HT-29 (cell line): Measurements from ENCODE around the gene OR4P4. TPM values are rescaled to one million over a fixed set of nuclear protein-coding genes. Genes with fewer than 3 reads are reported as not detected.

Experiments used
- DNase-seq: peaks from one replicate; pipeline ENCODE4 v3.0.0-alpha.2; 2015; ENCODE audit warnings: low spot score
- total RNA-seq: library from RNA; depleted of rRNA; stranded (reverse); fragments of >200 nt; shearing (Covaris generic); gene quantifications from 2 replicates; pipeline ENCODE4 v1.2.3, GENCODE V29; 2014; rRNA removed

Gene OR4P4
- total RNA-seq = not detected in 2 replicates

GRCh38 chr11:55634813-55635212 is at the start of gene OR4P4:
Gene OR4P4 (plus strand): TSS chr11:55635113.
- DNase-seq = no peak

DNA sequence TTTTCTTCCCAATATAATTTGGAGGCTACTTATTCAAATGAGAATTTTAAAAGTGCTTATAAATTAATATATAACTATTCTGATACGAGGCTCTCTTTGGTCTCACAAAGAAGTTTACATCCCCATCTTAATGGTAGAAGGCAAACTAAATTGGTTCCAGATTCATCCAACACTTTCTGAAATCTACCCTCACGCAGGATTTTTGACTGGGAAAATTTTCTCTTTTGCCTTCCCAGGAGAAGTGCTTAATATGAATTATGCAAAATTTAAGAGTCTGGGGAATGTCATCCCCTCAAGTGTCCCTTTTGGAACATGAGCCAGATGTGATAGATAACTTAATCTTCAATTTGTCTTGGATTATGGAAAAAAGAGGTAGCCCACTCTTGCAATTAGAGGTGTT is 27.4 kb upstream of the OR4P4 start, which contains the start of gene OR4C11:
TSS of gene OR4C11 (minus strand) at position 101 of the 400 bp plus-strand sequence. CDS start 3,272 bp downstream, outside the sequence.
- no peak for DNase-seq

GRCh38 chr11:55624531-55624930 is 10.4 kb upstream of the OR4P4 start:
- DNase-seq = no peak

- no peak for DNase-seq
Measured at GRCh38 chr11:55648027-55648426, 13.1 kb downstream of the OR4P4 start, which contains the start of gene OR4S2. Gene OR4S2 (plus strand): TSS chr11:55648327. CDS start chr11:55650904, 2,577 bp downstream.

DNA sequence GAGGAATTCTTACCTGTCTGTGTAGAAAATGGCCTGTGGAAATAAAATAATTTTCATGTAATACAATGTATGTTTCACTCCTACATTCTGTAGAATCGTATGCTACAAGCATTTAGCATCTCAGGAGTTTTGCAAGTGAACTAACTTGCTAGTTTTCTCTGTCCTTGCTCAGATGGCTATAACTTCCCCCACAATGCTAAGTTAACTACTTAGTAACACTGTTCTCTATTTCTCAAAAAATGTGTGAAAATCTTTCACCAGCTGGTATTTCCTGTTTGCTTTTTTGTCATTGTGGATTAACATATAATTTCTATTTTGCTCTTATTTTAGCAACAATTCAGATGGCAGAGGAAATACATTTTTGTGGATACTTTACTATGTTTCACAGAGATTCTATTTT is 17.6 kb downstream of the OR4P4 start:
- DNase-seq = no peak

GRCh38 chr11:55655096-55655495 is 20.2 kb downstream of the OR4P4 start:
- DNase-seq = no peak

- DNase-seq = no peak
Measured at GRCh38 chr11:55658031-55658573, 23.2 kb downstream of the OR4P4 start.

- no peak for DNase-seq
Measured at GRCh38 chr11:55658608-55659007, 23.7 kb downstream of the OR4P4 start.

DNA sequence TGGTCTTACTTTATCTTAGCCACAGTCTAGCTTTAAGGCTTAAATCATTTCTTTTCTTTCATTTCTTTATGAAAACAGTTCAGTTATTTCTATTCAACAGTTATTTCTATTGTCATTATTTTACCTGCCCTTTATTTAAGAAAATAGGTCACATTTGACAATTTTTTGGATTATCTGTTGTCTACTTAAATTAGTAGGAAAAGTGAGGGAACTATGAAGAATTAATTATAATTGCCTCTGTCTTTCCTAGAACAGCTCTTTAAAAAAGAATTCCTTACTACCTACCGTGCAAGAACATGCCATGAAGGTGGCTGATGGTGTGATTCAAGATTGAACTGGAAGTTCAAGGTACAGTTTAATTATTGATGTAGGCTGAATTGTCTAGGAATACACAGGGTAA is 27.0 kb downstream of the OR4P4 start, which contains the start of gene OR4C6:
TSS of gene OR4C6 (plus strand) at position 301 of the 400 bp plus-strand sequence. CDS start 2,966 bp downstream, outside the sequence.
- no peak for DNase-seq

DNA sequence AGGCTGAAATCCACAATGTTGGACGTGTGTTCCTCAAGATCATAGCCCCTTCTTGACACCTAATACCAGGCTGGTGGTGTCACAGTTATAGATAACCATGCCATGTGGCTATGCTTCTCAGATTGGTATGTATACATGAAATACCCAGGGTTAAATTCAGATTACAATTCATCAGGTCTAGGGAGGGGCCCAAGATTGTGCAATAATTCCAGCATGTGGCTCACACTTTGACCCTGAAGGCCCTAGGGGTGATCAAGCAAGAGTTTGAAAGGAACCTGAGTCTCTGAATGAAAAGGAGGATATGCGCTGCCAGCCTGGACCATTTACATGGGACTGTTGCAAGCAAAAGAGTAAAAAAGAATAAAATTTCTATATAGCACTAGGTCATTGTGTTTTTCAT is 34.5 kb downstream of the OR4P4 start:
- DNase-seq = no peak

- DNase-seq = no peak
Measured at GRCh38 chr11:55673860-55674259, 38.9 kb downstream of the OR4P4 start.

Other genes with a start within 250 kb of the OR4P4 start
- not detected in 2 replicates for gene OR4C15, start 80.6 kb upstream of the OR4P4 start, total RNA-seq
- not detected in 2 replicates for gene OR4C16, start 63.0 kb upstream of the OR4P4 start, total RNA-seq
- gene OR4C11, start 27.5 kb upstream of the OR4P4 start, total RNA-seq = not detected in 2 replicates
- not detected in 2 replicates for gene OR4S2, start 13.2 kb downstream of the OR4P4 start, total RNA-seq
- not detected in 2 replicates for gene OR4C6, start 27.1 kb downstream of the OR4P4 start, total RNA-seq
- gene OR5D13, start 138.3 kb downstream of the OR4P4 start, total RNA-seq = not detected in 2 replicates
- gene OR5D14, start 160.4 kb downstream of the OR4P4 start, total RNA-seq = not detected in 2 replicates
- gene OR5L1, start 176.3 kb downstream of the OR4P4 start, total RNA-seq = not detected in 2 replicates
- gene OR5D18, start 184.5 kb downstream of the OR4P4 start, total RNA-seq = not detected in 2 replicates
- gene OR5L2, start 192.1 kb downstream of the OR4P4 start, total RNA-seq = not detected in 2 replicates
- not detected in 2 replicates for gene OR5D16, start 203.6 kb downstream of the OR4P4 start, total RNA-seq
- gene TRIM51, start 248.2 kb downstream of the OR4P4 start, total RNA-seq = not detected in 2 replicates